Panc1 (cell line): ENCODE measurements around the gene IZUMO4.

Experiments used
- CTCF ChIP-seq: fragments of 450-650 bp; IDR thresholded peaks from 2 replicates; pipeline ENCODE4 v1.5.1; 2017; ENCODE audit warnings: mild to moderate bottlenecking
- POLR2AphosphoS5 ChIP-seq: IDR thresholded peaks from 2 replicates; pipeline ENCODE4 v1.6.1; 2012; ENCODE audit warnings: mild to moderate bottlenecking, low read depth, low read length, moderate library complexity
- REST ChIP-seq, 2 experiments: IDR thresholded peaks; 2 replicates each; pipeline ENCODE4 v1.6.1; 2011 to 2012; ENCODE audit warnings: low read depth in 2 of 2, control low read depth in 1 of 2, low read length in 1 of 2, mild to moderate bottlenecking in 1 of 2, moderate library complexity in 1 of 2; ENCODE audit not compliant: insufficient read depth in 1 of 2
- SIN3A ChIP-seq: IDR thresholded peaks from 2 replicates; pipeline ENCODE4 v1.6.1; 2012; ENCODE audit warnings: low read depth, mild to moderate bottlenecking, low read length, moderate library complexity, borderline replicate concordance; ENCODE audit not compliant: insufficient read depth
- TCF7L2 ChIP-seq: IDR thresholded peaks from 2 replicates; pipeline ENCODE4 v1.6.1; 2011; ENCODE audit warnings: mild to moderate bottlenecking, low read depth, low read length, inconsistent platforms

DNA sequence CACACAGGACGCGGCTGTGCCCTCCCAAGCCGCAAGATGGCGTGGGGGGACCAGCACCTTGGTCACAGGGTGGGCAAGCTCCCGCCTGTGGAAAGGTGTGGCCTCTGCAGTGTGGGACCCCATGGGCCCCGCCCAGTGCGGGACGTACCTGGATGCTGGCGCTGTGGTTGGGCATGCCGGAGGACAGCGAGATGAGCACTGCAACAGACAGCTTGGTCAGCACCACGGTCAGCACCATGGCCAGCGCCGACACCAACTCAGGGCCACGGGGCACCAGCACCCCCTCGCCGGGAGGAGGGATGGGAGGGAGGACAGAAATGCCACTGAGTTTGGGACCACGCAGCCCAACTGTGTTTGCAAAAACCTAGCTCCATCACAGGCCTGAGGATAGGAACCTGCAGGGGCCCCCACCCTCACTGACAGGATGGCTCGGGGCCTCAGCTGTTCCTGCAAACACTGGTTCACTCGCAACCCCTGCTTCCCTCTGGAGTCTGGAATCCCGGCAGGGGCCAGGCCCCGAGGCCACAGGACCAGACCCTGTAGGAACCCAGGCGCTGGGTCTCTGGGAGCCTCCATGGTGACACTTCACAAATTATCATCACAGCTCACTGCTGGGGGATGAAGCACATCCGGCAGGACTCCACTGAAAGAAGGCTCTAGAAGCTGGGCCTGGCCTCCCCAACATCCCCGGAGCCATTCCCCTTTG, 27.1 kb downstream of the IZUMO4 start:
- TF ChIP-seq CTCF (no peak), REST (IDR thresholded peaks at IDR 0.05; ENCODE audit: insufficient read depth in 1 of 2, low read depth in 2 of 2, low read length in 1 of 2) (peak; percentile 92 to 97), POLR2AphosphoS5 (no peak), SIN3A (no peak), TCF7L2 (no peak)
